Activated T-helper 17 cell treated with anti-CD3 and anti-CD28 coated beads, Interleukin-2, amount 50 U/mL, for 72 hours (primary cell): Measurements from ENCODE around the gene GAS6. TPM values are rescaled to one million over a fixed set of nuclear protein-coding genes. Genes with fewer than 3 reads are reported as not detected.
"Not testable (repeated sequence)": the region's sequence is repeated elsewhere in the genome, so short reads cannot be mapped to it uniquely, and the experiment has no call there.

Source experiments
- ATAC-seq: fragments of 150-1000 bp; cut with Tn5 transposase; replicated peaks from 2 replicates; pipeline ENCODE4 v1.10.0; 2021; ENCODE audit warnings: mild to moderate bottlenecking, moderate library complexity
- H3K27ac Mint-ChIP-seq: one replicate; pipeline ENCODE4 v1.8.0; 2022; ENCODE audit warnings: mixed read lengths
- H3K27me3 Mint-ChIP-seq: one replicate; pipeline ENCODE4 v1.8.0; 2022; ENCODE audit warnings: mixed read lengths
- H3K36me3 Mint-ChIP-seq: one replicate; pipeline ENCODE4 v1.8.0; 2022; ENCODE audit warnings: low read depth, mild to moderate bottlenecking, mixed read lengths
- H3K4me1 Mint-ChIP-seq: one replicate; pipeline ENCODE4 v1.8.0; 2022; ENCODE audit warnings: mixed read lengths
- H3K4me3 Mint-ChIP-seq: one replicate; pipeline ENCODE4 v1.8.0; 2022; ENCODE audit warnings: mild to moderate bottlenecking, mixed read lengths
- H3K9me3 Mint-ChIP-seq: one replicate; pipeline ENCODE4 v1.8.0; 2022; ENCODE audit warnings: mixed read lengths
- total RNA-seq, 2 donors: library from RNA; stranded (reverse); gene quantifications; one replicate each; pipeline ENCODE4 v1.2.3, GENCODE V29; 2022

The GAS6 gene
- under 1 TPM; 0.56 to 0.58 TPM for total RNA-seq

DNA sequence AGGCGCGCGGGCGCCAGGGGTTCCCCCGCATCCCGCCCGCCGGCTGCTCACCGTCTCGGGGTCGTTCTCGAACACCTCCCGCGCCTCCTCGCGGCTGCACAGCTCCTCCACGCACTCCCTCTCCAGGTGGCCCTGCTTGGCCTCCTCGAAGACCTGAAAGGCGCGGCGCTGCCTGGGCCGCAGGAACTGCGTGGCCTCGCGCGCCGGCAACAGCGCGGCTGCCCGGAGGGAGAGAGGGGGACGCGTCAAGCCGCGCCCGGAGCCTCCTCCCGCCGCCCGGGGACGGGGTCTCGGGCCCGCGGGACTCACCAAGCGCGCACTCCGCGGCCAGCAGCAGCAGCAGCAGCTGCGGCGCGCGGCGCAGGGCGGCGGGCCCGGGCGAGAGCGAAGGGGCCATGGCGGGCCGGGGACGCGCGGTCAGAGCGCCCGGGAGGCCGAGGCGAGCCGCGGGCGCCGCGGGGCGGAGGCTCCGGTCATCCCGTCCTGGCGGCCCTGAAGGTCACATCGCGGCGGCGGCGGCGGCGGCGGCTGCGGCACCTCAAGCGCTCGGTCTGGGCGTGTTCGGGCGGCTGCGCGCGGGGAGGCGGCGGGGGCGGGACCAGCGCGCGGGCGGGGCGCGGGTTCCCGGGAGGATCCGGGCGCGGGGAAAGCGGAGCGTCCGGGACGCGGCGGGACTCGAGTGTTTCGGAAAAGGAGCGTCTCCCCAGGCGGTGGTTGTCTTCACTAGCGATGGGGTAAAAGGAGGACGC is at the start of gene GAS6:
Gene GAS6, minus strand, starts transcription at position 553 of the 749 bp plus-strand sequence. Its CDS starts 156 bp downstream, at position 397.
- no peak within 1 kb of the TSS for H3K27ac Mint-ChIP-seq
- peak within 1 kb of the TSS; percentile 65 for H3K4me3 Mint-ChIP-seq
- H3K9me3 Mint-ChIP-seq = peaks cover 11% of the 10 kb centered on the region
- H3K36me3 Mint-ChIP-seq = peaks cover 6% of the 10 kb centered on the region
- H3K27me3 Mint-ChIP-seq = peaks cover 34% of the 10 kb centered on the region
- H3K4me1 Mint-ChIP-seq = peaks cover 14% of the 10 kb centered on the region
- ATAC-seq = peak; percentile 58

DNA sequence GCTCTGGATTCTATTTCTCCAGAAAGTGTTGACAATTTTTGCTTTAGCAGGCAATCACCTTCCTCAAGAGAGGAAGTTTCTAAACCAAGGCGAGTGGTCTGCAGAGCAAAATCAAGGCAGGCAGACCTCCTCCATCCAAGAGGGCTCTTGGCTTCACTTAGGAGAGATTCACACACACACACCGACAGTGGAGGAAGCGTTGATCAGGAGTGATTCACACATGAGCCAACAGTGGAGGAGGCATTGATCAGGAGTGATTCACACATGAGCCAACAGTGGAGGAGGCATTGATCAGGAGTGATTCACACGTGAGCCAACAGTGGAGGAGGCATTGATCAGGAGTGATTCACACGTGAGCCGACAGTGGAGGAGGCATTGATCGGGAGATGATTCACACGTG is 49.5 kb upstream of the GAS6 start:
- Mint-ChIP-seq H3K27me3 (peaks cover 28% of the 10 kb centered on the region), H3K9me3 (peaks cover 10% of the 10 kb centered on the region), H3K4me1 (peaks cover 13% of the 10 kb centered on the region)
- not testable (repeated sequence) for H3K4me3 Mint-ChIP-seq, H3K27ac Mint-ChIP-seq, H3K36me3 Mint-ChIP-seq
- ATAC-seq = peak; percentile 65

DNA sequence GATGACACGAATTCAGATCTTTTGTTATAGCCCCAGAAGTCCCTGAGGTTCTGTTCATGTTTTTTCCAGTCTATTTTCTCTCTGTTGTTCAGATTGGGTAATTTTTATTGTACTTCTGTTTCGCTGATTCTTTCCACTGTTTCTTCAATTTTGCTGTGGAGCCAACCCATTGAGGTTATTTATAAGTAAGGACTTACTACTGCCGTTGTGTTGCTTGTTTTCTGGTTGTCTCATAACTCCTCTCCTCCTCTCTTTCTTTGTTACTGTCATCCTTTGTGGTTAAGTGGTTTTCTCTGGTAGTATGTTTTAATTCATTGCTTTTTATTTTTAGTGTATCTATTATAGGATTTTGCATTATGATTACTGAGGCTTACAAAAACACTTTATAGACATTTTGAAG is 48.7 kb upstream of the GAS6 start:
- peaks cover 28% of the 10 kb centered on the region for H3K27me3 Mint-ChIP-seq

DNA sequence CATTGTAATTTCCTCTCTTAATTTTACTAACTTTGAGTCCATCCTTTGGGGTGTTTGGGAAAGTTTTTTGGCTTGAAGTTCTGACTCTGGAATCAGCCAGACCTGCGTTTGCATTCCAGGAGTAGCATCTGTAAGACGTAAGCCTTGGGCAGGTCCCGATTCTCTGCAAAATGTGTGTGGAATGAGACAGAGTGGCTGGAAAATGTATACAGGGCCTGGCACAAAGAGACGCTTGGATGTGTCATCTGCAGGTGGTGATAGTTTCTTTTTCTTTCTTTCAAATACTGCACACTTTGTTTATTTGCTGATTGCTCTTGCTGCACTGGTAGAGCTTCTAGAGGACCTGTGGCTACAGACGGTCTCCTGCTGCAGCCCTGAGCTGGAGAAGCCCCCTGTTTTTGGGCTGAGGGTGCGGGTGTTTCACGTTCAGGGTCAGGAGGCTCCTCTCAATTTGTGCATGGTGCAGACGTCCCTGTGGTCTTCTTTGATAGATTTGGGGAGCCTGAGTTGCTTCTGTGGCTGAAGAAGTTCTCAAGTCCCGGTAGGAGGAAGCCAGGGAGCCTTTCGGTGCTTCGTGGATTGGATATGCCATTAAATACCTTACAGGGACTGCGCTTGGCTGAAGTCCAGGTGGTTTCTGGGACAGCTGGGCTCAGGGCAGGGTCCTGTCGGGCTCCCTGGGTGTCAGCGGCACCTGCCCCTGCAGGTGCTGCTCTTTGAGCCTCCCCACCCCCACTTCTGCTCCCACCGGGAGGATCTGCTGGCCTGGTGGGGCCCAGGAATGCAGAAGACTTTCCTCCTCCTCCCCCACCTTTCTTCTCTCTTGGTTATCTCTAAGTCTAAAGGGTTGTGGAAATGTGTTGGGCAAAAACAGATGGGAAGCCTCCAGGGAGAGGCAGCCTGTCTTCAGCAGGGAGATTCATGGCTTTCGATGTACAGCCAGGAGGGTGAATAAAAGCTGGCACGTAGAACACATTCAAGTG is 44.0 kb upstream of the GAS6 start:
- H3K27me3 Mint-ChIP-seq = peaks cover 13% of the 10 kb centered on the region
- peaks cover 5% of the 10 kb centered on the region for H3K9me3 Mint-ChIP-seq
- peaks cover 10% of the 10 kb centered on the region for H3K4me1 Mint-ChIP-seq
- no peak for ATAC-seq
- H3K4me3 Mint-ChIP-seq = no peak overlapping the region
- no peaks in the 10 kb centered on the region for H3K36me3 Mint-ChIP-seq
- no peak overlapping the region for H3K27ac Mint-ChIP-seq

More for the DNA sequence above, 48.7 kb upstream of the GAS6 start:
- H3K36me3 Mint-ChIP-seq = no peaks in the 10 kb centered on the region
- peak; percentile 77 for ATAC-seq
- H3K9me3 Mint-ChIP-seq = peaks cover 10% of the 10 kb centered on the region
- no peak overlapping the region for H3K4me3 Mint-ChIP-seq
- H3K27ac Mint-ChIP-seq = peak overlapping the region; percentile 8
- peaks cover 16% of the 10 kb centered on the region for H3K4me1 Mint-ChIP-seq

DNA sequence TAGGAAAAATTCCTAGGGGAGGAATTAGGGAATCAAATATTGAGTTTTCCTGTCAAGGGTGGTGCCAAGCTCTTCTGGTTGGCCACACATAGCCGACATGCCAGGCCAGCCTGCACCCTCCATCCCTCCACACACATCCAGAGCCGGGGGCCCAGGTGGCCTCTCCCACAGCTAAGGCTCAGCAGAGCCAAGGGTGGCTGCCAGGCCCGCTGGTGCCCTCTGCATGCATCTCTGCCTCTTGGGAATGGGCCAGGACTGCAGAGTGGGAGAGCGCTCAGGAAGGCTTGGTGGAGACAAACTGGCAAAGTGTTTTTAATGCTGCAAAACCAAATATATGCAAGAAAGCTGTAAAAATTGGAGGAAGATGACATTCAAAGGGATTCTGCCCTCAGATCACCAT is 42.7 kb upstream of the GAS6 start:
- no peaks in the 10 kb centered on the region for H3K36me3 Mint-ChIP-seq
- no peaks in the 10 kb centered on the region for H3K9me3 Mint-ChIP-seq
- ATAC-seq = no peak
- H3K4me3 Mint-ChIP-seq = no peak overlapping the region
- H3K4me1 Mint-ChIP-seq = peaks cover 3% of the 10 kb centered on the region
- peaks cover 8% of the 10 kb centered on the region for H3K27me3 Mint-ChIP-seq
- H3K27ac Mint-ChIP-seq = no peak overlapping the region

DNA sequence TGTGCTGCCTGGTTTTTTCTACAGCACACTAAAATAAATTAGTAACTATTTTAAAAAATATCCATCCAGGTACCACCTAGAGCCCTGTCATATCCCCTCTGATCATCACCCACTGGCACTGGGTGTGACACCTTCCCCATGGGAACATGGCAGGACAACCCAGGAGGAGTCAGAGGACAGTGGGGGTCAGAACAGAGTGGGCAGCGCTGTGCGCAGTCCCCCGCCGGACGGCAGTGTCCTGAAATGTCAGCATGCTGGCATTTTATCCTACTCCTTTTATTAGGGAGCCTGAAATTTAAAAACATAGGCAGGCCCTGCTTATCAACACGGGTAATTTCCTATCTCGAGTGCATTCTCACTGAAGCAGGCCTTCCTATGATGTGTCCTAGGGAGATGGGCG is 42.1 kb upstream of the GAS6 start:
- Mint-ChIP-seq H3K36me3 (no peaks in the 10 kb centered on the region), H3K27me3 (peaks cover 2% of the 10 kb centered on the region), H3K4me1 (peaks cover 3% of the 10 kb centered on the region)

DNA sequence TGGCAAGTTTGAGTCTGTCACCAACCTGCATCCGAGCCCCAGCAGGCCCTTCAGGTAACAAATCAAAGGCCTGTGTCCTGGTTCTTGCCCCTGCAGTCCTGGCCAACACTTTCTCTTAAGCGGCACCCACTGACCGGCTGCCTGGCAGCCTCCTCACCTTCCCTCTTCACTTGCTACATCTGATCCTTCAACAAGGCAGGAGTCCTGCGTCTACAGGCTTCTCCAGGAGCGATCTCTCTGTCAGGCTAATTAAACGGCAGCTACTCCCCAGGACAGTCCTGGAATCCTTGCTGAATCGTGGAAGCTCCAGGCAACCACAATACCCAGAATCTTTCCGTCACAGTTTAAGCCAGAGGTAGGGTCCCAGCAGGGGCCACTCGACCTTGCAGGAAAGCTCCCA is 41.1 kb upstream of the GAS6 start:
- no peaks in the 10 kb centered on the region for H3K36me3 Mint-ChIP-seq
- H3K4me1 Mint-ChIP-seq = peaks cover 3% of the 10 kb centered on the region
- ATAC-seq = no peak
- no peak overlapping the region for H3K4me3 Mint-ChIP-seq
- H3K27me3 Mint-ChIP-seq = no peaks in the 10 kb centered on the region
- no peak overlapping the region for H3K27ac Mint-ChIP-seq
- H3K9me3 Mint-ChIP-seq = no peaks in the 10 kb centered on the region

More for the DNA sequence above, 42.1 kb upstream of the GAS6 start:
- H3K9me3 Mint-ChIP-seq = no peaks in the 10 kb centered on the region
- no peak overlapping the region for H3K27ac Mint-ChIP-seq
- no peak for ATAC-seq
- H3K4me3 Mint-ChIP-seq = no peak overlapping the region

DNA sequence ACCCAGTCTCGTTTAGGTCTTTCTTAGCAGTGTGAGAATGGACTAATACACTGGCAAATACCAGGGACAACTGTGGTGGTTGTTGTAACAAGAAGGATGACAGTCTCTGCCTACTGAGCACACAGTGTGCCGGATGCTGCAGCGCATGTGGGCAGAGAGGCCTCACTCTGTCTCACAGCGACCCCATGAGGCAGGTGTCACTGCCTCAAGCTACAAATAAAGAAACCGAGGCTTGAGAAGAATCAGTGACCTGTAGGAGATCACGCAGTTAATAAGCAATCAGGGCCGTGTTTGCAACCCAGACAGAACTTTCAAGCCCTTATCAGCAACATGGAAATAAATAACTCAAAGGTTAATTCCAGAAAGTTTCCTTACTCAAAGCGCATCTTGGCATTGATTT is 40.5 kb upstream of the GAS6 start:
- no peak overlapping the region for H3K4me3 Mint-ChIP-seq
- ATAC-seq = peak; percentile 74

DNA sequence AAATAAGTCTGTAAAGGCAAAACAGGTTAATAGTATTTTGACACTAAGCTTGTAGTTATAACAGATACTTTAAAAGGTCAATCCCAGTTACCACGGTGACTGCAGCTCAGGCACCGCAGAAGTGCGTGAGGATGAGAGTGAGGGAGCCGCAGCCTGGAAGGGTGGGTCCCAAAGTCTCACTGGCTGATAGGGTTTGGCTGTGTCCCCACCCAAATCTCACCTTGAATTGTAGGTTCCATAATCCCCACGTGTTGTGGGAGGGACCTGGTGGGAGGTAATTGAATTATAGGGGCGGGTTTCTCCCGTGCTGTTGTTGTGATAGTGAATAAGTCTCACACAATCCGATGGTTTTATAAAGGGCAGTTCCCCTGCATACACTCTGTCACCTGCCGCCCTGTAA is 40.0 kb upstream of the GAS6 start:
- Mint-ChIP-seq H3K36me3 (no peaks in the 10 kb centered on the region), H3K27me3 (no peaks in the 10 kb centered on the region), H3K4me3 (no peak overlapping the region), H3K27ac (no peak overlapping the region), H3K4me1 (peaks cover 3% of the 10 kb centered on the region), H3K9me3 (no peaks in the 10 kb centered on the region)
- no peak for ATAC-seq

More for the DNA sequence above, 40.5 kb upstream of the GAS6 start:
- H3K4me1 Mint-ChIP-seq = peaks cover 3% of the 10 kb centered on the region
- no peaks in the 10 kb centered on the region for H3K36me3 Mint-ChIP-seq
- no peaks in the 10 kb centered on the region for H3K9me3 Mint-ChIP-seq
- H3K27me3 Mint-ChIP-seq = no peaks in the 10 kb centered on the region
- H3K27ac Mint-ChIP-seq = no peak overlapping the region

DNA sequence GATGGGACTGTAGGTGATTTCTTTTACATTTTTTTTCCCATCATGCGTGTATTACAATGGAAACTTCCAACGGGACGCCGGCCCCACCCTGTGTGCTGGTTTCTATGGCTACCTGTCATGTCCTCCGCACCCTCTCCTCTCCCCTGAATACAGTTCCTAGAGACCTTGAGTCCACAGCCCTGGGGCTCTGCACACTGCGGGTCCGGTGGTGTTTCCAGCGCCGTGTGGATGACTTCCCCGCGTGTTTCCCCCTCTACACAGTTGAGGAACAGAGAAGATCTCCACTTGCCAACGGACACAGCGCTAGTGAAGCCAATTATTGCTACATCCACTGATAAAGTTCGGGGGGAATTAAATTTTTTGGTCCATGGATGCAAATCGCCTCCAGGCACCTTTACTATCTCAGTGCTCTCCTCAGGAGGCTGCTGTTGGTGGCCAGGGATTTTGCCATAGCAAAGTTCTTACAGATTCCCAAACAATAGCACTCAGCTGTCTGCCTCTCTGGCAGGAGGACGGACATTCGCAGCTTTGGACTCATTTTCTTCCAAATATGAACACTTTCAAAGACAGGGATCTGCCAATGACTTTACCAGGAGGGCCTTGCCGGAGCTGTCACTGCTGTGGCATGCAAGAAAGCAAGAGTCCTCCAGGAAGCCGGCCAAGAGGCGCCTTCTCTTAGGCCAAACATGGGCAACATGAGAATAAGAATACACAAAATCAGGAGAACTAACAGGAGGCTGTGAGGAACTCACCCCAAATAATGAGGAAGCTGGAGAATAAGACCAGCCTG is 39.3 kb upstream of the GAS6 start:
- H3K4me1 Mint-ChIP-seq = peaks cover 2% of the 10 kb centered on the region
- no peaks in the 10 kb centered on the region for H3K36me3 Mint-ChIP-seq
- no peak overlapping the region for H3K4me3 Mint-ChIP-seq
- no peaks in the 10 kb centered on the region for H3K9me3 Mint-ChIP-seq
- ATAC-seq = no peak
- H3K27me3 Mint-ChIP-seq = no peaks in the 10 kb centered on the region
- no peak overlapping the region for H3K27ac Mint-ChIP-seq

DNA sequence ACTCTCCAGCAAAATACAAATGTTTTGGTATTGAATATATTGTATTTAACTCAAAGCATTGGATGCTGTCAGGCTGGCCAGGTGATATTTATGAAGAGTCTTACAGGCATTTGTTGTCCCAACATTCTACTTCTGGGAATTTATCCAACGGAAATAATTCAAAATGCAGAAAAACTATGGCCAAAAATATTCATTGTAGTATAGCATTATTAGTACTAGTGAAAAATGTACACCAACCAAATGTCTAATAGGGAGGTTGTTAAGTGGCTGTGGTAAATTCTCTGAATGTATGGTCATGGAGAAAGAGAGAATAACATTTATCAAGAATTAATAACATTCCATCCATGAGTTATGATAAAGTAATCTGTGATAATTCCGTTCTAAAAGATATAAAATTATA is 38.6 kb upstream of the GAS6 start:
- Mint-ChIP-seq H3K27ac (no peak overlapping the region), H3K27me3 (no peaks in the 10 kb centered on the region), H3K4me1 (no peaks in the 10 kb centered on the region), H3K9me3 (no peaks in the 10 kb centered on the region), H3K36me3 (no peaks in the 10 kb centered on the region), H3K4me3 (no peak overlapping the region)
- no peak for ATAC-seq

DNA sequence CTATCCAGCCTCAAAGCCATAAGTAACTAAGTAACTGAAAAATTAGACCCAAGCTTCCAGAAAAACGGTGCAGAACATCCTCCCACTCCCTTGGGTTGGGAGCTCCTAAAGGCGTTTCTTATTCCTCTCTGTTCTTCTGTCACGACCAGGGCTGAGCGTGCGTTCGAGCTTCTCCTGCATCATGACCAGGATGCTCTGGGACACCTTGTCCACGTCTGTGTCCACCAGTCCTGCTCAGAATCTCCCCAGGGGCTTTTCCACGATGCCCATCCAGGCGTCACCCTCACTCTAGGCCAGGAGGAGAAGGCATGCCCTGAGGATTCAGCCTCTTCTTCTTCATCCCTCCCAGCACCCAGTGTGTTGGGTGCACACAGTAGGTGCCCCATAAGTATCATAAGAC is 37.8 kb upstream of the GAS6 start:
- ATAC-seq = no peak
- Mint-ChIP-seq H3K4me3 (no peak overlapping the region), H3K4me1 (no peaks in the 10 kb centered on the region), H3K27ac (no peak overlapping the region), H3K9me3 (no peaks in the 10 kb centered on the region), H3K36me3 (no peaks in the 10 kb centered on the region), H3K27me3 (peaks cover 8% of the 10 kb centered on the region)

DNA sequence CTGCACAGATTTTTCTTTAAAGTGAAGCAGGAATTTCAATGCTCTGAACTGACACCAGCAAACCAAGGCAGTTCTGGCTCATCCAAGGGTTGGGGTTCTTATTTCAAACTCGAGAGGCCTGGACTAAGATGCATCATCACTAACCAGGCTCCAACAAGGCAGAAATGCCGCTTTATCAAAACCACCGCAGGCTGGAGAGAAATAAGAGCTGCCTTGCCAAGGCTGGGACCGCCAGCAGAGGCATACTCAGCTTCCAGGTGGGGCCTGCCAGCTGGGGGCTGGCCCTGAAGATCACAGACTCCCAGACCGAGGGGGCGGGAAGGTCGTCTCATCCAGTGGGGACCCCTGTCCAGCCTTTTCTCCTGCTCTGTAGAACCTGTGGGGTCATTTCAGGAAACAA is 37.4 kb upstream of the GAS6 start:
- H3K27ac Mint-ChIP-seq = no peak overlapping the region
- H3K9me3 Mint-ChIP-seq = no peaks in the 10 kb centered on the region
- no peak overlapping the region for H3K4me3 Mint-ChIP-seq
- H3K36me3 Mint-ChIP-seq = no peaks in the 10 kb centered on the region
- peaks cover 9% of the 10 kb centered on the region for H3K27me3 Mint-ChIP-seq
- H3K4me1 Mint-ChIP-seq = no peaks in the 10 kb centered on the region
- no peak for ATAC-seq

DNA sequence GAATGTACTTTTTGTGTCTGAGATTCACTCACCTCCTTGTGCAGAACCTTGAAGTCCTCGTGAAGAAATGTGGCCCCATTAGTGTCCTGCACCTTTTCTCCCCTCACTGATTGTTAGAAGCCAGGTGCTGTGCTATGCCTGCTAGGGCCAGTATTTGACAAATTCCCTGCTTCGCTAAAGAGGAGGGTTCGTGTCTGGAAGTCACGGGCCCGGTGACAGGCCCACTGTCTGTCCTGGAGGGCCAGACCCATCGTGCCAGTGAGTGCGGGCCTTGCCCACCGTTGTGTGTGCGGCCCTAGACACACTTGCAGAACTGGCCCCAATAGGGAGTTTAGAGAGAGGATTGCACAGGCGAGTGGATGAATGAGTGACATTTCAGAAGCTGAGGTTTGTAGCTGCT is 36.8 kb upstream of the GAS6 start:
- no peaks in the 10 kb centered on the region for H3K4me1 Mint-ChIP-seq
- no peak for ATAC-seq
- H3K9me3 Mint-ChIP-seq = no peaks in the 10 kb centered on the region
- no peak overlapping the region for H3K27ac Mint-ChIP-seq
- H3K36me3 Mint-ChIP-seq = no peaks in the 10 kb centered on the region
- H3K4me3 Mint-ChIP-seq = no peak overlapping the region
- H3K27me3 Mint-ChIP-seq = peaks cover 9% of the 10 kb centered on the region
